Astrocyte of the cerebellum (primary cell): ENCODE results near the gene HPN.
"Not testable (repeated sequence)": the region's sequence is repeated elsewhere in the genome, so short reads cannot be mapped to it uniquely, and the experiment has no call there.

Experiments
- DNase-seq: peaks from one replicate; pipeline ENCODE4 v3.0.0-alpha.2; 2011; ENCODE audit warnings: low read depth
- H3K4me3 ChIP-seq: 2 replicates; pipeline ENCODE4 v1.5.1; 2011; ENCODE audit warnings: mild to moderate bottlenecking, low read depth, low read length, moderate library complexity
- in situ Hi-C: cut with HindIII; loops from 2 replicates; pipeline ENCODE4 v1.10.0; 2017; ENCODE audit warnings: low sequenced_read_pairs
- TF ChIP-seq, protein P1 (sequence below): IDR thresholded peaks from 2 replicates; pipeline ENCODE4 v1.5.1; 2012; ENCODE audit warnings: low read length, low read depth, moderate library complexity, mild to moderate bottlenecking; ENCODE audit errors: missing control alignments

The HPN gene

DNA sequence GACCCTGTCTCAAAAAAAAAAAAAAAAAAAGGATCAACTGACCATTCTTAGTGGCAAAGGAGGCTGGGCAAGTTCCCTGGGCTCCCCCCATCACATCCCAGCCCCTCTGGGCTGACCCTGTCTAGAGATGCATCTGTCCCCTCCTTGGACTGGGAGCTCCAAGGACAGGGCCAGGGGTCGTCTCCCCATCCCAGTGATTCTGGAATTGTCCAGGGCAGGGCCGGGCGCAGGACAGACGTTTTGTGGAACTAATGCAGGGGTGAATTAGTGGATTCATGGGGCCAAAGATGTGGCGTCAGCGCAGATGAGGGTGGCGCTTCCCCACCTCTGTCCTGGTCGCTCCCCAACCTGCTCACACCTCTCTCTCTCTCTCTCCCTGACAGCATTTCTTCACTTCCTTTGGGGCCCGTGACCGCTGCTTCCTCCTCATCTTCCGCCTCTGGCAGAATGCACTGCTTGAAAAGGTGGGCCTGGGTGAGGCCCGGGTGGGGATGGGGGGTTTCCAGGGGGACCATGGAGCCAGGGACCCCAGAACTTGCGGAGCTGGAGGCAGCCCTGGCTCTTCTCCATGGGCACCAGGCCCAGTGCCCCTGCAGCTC is 30.3 kb upstream of the HPN start:
- TF ChIP-seq, protein P1, sequence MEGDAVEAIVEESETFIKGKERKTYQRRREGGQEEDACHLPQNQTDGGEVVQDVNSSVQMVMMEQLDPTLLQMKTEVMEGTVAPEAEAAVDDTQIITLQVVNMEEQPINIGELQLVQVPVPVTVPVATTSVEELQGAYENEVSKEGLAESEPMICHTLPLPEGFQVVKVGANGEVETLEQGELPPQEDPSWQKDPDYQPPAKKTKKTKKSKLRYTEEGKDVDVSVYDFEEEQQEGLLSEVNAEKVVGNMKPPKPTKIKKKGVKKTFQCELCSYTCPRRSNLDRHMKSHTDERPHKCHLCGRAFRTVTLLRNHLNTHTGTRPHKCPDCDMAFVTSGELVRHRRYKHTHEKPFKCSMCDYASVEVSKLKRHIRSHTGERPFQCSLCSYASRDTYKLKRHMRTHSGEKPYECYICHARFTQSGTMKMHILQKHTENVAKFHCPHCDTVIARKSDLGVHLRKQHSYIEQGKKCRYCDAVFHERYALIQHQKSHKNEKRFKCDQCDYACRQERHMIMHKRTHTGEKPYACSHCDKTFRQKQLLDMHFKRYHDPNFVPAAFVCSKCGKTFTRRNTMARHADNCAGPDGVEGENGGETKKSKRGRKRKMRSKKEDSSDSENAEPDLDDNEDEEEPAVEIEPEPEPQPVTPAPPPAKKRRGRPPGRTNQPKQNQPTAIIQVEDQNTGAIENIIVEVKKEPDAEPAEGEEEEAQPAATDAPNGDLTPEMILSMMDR = no peak
- no peak overlapping the region for H3K4me3 ChIP-seq

DNA sequence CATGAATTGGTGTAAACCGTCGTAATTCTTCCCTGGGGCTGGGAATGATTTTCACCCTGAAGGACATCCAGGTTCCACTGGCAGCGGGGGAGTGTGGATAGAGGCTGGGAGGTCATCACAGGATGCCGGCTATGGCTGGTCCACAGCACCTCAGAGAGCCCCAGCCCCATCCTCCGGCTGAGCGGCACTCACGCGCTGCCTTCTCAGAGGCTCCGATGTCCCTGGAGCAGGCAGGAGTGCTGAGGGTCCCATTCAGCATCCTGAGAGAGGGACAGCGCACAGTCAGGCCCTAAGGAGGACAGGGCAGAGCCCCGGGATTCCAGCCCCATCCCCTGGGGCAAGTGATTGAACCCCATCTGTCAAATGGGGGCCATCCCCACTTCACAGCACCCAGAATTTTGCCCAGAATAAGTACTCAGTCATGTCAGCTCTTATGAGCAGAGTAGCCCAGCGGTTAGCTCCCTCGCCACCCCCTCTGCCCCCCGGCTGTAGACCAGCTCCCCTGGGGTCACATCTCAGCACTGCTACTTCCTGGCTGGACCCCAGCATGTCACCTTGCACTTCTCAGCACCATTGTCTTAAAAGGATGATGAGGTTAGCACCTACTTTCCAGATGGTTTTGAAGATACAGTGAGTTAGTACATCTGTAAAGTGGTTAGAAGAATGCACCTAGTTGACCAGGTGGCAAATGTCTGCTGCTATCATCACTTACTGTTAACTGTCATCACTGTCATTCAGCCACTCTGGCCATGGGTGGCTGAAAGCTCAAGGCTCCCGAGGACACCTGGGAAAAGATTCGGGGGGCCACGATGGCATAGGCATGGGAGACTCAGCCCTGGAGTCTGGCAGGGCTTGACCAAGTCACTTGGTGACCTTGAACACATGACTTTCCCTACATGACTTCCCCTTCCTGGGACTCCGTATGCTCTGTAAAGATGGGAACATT is 29.5 kb upstream of the HPN start:
- TF ChIP-seq, protein P1 = no peak
- no peak overlapping the region for H3K4me3 ChIP-seq
- DNase-seq = no peak
- in situ Hi-C loops = no loop called here

More for the DNA sequence above, 30.3 kb upstream of the HPN start:
- DNase-seq = no peak
- in situ Hi-C loops = no loop called here

- in situ Hi-C loops = no loop called here
- DNase-seq = no peak
- H3K4me3 ChIP-seq = no peak overlapping the region
- TF ChIP-seq, protein P1 = peak; percentile 98
These were observed 28.3 kb upstream of the HPN start for GRCh38 chr19:35013041-35013819.

- in situ Hi-C loops = no loop called here
- TF ChIP-seq, protein P1 = no peak
- DNase-seq = no peak
- no peak overlapping the region for H3K4me3 ChIP-seq
These were observed 27.4 kb upstream of the HPN start for GRCh38 chr19:35013820-35014754.

DNA sequence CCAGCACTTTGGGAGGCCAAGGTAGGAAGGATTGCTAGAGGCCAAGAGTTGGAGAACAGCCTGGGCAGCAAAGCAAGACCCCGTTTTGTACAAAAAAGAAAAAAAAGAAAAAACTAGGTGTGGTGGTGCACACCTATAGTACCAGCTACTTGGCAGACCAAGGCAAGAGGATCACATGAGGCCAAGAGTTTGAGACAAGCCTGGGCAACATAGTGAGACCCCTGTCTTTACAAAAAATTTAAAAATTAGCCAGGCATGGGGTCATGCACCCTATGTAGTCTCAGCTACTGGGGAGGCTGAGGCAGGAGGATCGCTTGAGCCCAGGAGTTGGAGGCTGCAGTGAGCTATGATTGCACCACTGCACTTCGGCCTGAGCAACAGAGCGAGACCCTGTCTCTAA is 26.7 kb upstream of the HPN start:
- in situ Hi-C loops, DNase-seq, H3K4me3 ChIP-seq: not testable (repeated sequence)

DNA sequence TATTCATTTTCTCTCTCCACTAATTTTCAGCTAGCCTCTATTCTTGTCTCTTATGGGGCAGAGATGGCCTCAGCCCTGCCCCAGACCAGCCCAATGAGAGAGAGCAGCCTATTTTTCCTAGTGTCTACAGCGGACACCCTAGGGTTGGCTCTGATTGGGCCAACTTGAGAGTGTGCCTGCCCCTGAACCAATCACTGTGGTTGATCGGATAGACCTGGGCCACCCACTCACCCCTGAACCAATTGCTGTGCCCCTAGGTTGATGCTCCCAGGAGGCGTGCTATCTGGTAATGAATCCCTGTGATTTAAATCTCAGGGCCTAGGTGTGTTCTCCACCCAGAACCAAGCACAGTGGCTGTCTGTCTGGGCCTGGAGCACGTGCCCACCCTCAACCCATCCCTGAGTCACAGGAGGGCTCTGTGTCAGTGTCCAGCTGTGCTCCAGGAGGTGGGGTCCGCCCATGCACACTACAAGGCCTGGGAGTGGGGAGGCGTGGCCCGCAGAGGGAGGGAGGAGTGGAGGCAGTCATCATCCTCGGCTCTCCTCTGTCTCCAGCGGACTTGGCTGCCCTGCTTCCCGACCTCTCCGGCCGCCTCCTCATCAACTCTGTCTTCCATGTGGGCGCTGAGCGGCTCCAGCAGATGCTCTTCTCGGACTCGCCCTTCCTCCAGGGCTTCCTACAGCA is 26.1 kb upstream of the HPN start:
- in situ Hi-C loops = no loop called here
- no peak overlapping the region for H3K4me3 ChIP-seq
- TF ChIP-seq, protein P1 = no peak
- no peak for DNase-seq
